WTC11 (cell line): ENCODE results near the gene ZFAND3. TPM values are rescaled to one million over a fixed set of nuclear protein-coding genes. Genes with fewer than 3 reads are reported as not detected.

Experiments used
- ATAC-seq: fragments of 200-7000 bp; cut with Tn5 transposase; 2 replicates; pipeline ENCODE4 v1.10.0; 2021; ENCODE audit warnings: mild to moderate bottlenecking, moderate library complexity
- CTCF ChIA-PET: fragments of 300-600 bp; sonication (Branson Sonifier 250); formaldehyde crosslinking; loops from one replicate; lab custom pipeline; 2021; ENCODE audit warnings: antibody characterized with exemption; lab: Charles Lee
- POLR2A ChIA-PET: fragments of 350-600 bp; sonication (Branson Sonifier 250); formaldehyde crosslinking; loops from one replicate; lab custom pipeline; 2021; ENCODE audit warnings: antibody characterized with exemption; lab: Charles Lee
- DNase-seq: peaks from one replicate; pipeline ENCODE4 v3.0.0; 2021; ENCODE audit warnings: low spot score
- H3K27ac Mint-ChIP-seq: 2 replicates; pipeline ENCODE4 v1.8.0; 2021; ENCODE audit warnings: mixed read lengths
- H3K27me3 Mint-ChIP-seq: 2 replicates; pipeline ENCODE4 v1.8.0; 2021; ENCODE audit warnings: low read depth, mild to moderate bottlenecking, moderate library complexity, mixed read lengths
- H3K36me3 Mint-ChIP-seq: 2 replicates; pipeline ENCODE4 v1.8.0; 2021; ENCODE audit warnings: mixed read lengths
- H3K4me1 Mint-ChIP-seq: 2 replicates; pipeline ENCODE4 v1.8.0; 2022; ENCODE audit warnings: mixed read lengths
- H3K4me3 Mint-ChIP-seq: 2 replicates; pipeline ENCODE4 v1.8.0; 2021; ENCODE audit warnings: mild to moderate bottlenecking, moderate library complexity, mixed read lengths
- H3K9me3 Mint-ChIP-seq: 2 replicates; pipeline ENCODE4 v1.8.0; 2021; ENCODE audit warnings: mixed read lengths
- ATF3 ChIP-seq: sonication (generic); formaldehyde crosslinking; conservative IDR thresholded peaks from 2 replicates; pipeline ENCODE4 v1.8.1; 2022; ENCODE audit warnings: mild to moderate bottlenecking, missing genetic modification reagents
- CREM ChIP-seq: sonication (generic); formaldehyde crosslinking; IDR thresholded peaks from 2 replicates; pipeline ENCODE4 v1.8.1; 2022; ENCODE audit warnings: mild to moderate bottlenecking, missing genetic modification reagents, moderate library complexity
- E2F4 ChIP-seq: sonication (generic); formaldehyde crosslinking; IDR thresholded peaks from 2 replicates; pipeline ENCODE4 v1.8.1; 2022; ENCODE audit warnings: low read depth, mild to moderate bottlenecking, moderate library complexity, missing genetic modification reagents, borderline replicate concordance
- FOXK1 ChIP-seq: sonication (generic); formaldehyde crosslinking; IDR thresholded peaks from 2 replicates; pipeline ENCODE4 v1.8.0; 2022; ENCODE audit warnings: mild to moderate bottlenecking, moderate library complexity, missing genetic modification reagents
- FOXP4 ChIP-seq: sonication (generic); formaldehyde crosslinking; IDR thresholded peaks from 2 replicates; pipeline ENCODE4 v1.8.0; 2022; ENCODE audit warnings: mild to moderate bottlenecking, missing genetic modification reagents
- GRHL2 ChIP-seq: fragments of 250-450 bp; sonication (Bioruptor Pico); IDR thresholded peaks from 2 replicates; pipeline ENCODE4 v1.8.0; 2022; ENCODE audit warnings: mild to moderate bottlenecking, moderate library complexity; ENCODE audit not compliant: insufficient replicate concordance, severe bottlenecking
- GTF2I ChIP-seq: fragments of 250-450 bp; sonication (Bioruptor Pico); conservative IDR thresholded peaks from 2 replicates; pipeline ENCODE4 v1.4.0; 2021; ENCODE audit warnings: mild to moderate bottlenecking
- MXD4 ChIP-seq: fragments of 250-450 bp; sonication (Bioruptor Pico); IDR thresholded peaks from 2 replicates; pipeline ENCODE4 v1.8.0; 2021; ENCODE audit warnings: mild to moderate bottlenecking, moderate library complexity, borderline replicate concordance
- NFE2L1 ChIP-seq: sonication (generic); formaldehyde crosslinking; IDR thresholded peaks from 2 replicates; pipeline ENCODE4 v1.8.1; 2023; ENCODE audit warnings: missing genetic modification reagents
- NFYB ChIP-seq: sonication (generic); formaldehyde crosslinking; conservative IDR thresholded peaks from 2 replicates; pipeline ENCODE4 v1.8.0; 2022; ENCODE audit warnings: low read depth, missing genetic modification reagents
- NR3C1 ChIP-seq: sonication (generic); formaldehyde crosslinking; conservative IDR thresholded peaks from 2 replicates; pipeline ENCODE4 v1.8.1; 2023; ENCODE audit warnings: low read depth, mild to moderate bottlenecking, missing genetic modification reagents
- OVOL2 ChIP-seq: fragments of 250-450 bp; sonication (Bioruptor Pico); IDR thresholded peaks from 2 replicates; pipeline ENCODE4 v1.9.0; 2021; ENCODE audit warnings: mild to moderate bottlenecking, borderline replicate concordance
- PRRX2 ChIP-seq: fragments of 250-450 bp; sonication (Bioruptor Pico); IDR thresholded peaks from 2 replicates; pipeline ENCODE4 v1.8.0; 2021; ENCODE audit warnings: mild to moderate bottlenecking
- SMAD4 ChIP-seq: sonication (generic); formaldehyde crosslinking; IDR thresholded peaks from 2 replicates; pipeline ENCODE4 v1.8.0; 2022; ENCODE audit warnings: mild to moderate bottlenecking, missing genetic modification reagents
- TCF7 ChIP-seq: sonication (generic); formaldehyde crosslinking; IDR thresholded peaks from 2 replicates; pipeline ENCODE4 v1.8.0; 2022; ENCODE audit warnings: mild to moderate bottlenecking, low read depth, missing genetic modification reagents, moderate library complexity
- TEAD4 ChIP-seq: sonication (generic); formaldehyde crosslinking; IDR thresholded peaks from 2 replicates; pipeline ENCODE4 v1.8.0; 2022; ENCODE audit warnings: mild to moderate bottlenecking, missing genetic modification reagents
- USF1 ChIP-seq: sonication (generic); formaldehyde crosslinking; IDR thresholded peaks from 2 replicates; pipeline ENCODE4 v1.8.0; 2022; ENCODE audit warnings: mild to moderate bottlenecking, missing genetic modification reagents
- ZBTB43 ChIP-seq: sonication (generic); formaldehyde crosslinking; IDR thresholded peaks from 2 replicates; pipeline ENCODE4 v1.8.1; 2023; ENCODE audit warnings: mild to moderate bottlenecking, missing genetic modification reagents
- ZNF138 ChIP-seq: sonication (generic); formaldehyde crosslinking; conservative IDR thresholded peaks from 2 replicates; pipeline ENCODE4 v1.8.1; 2022; ENCODE audit warnings: mild to moderate bottlenecking, moderate library complexity, missing genetic modification reagents
- ZNF219 ChIP-seq: sonication (generic); formaldehyde crosslinking; IDR thresholded peaks from 2 replicates; pipeline ENCODE4 v1.8.0; 2023; ENCODE audit warnings: missing genetic modification reagents, mild to moderate bottlenecking, borderline replicate concordance
- total RNA-seq: library from RNA; stranded (reverse); gene quantifications from 3 replicates; pipeline ENCODE4 v1.2.3, GENCODE V29; 2021

Gene ZFAND3
- total RNA-seq, 1 experiment from 2014 or later, result 50.3 TPM

GRCh38 chr6:37845930-37846329 is 26.4 kb downstream of the ZFAND3 start:
- no peak overlapping the region for H3K27ac Mint-ChIP-seq
- no peak for ATAC-seq
- H3K9me3 Mint-ChIP-seq, result no peaks in the 10 kb centered on the region
- POLR2A ChIA-PET, result interaction anchor here (0.5 to 0.7 kb wide), 2 partner anchors 27 to 56 kb away, joined by 3 to 4 read pairs; no protein-coding TSS in a partner anchor
- H3K36me3 Mint-ChIP-seq, result no peaks in the 10 kb centered on the region
- H3K4me1 Mint-ChIP-seq, result peaks cover 12% of the 10 kb centered on the region
- TF ChIP-seq GTF2I (CRISPR knock-in tag), result no peak
- TF ChIP-seq ATF3 (CRISPR knock-in tag), result no peak
- TF ChIP-seq ZNF219 (CRISPR knock-in tag), result no peak
- TF ChIP-seq FOXK1 (CRISPR knock-in tag), result no peak
- no peak for TF ChIP-seq TCF7 (CRISPR knock-in tag)
- no peak for TF ChIP-seq ZNF138 (CRISPR knock-in tag)
- TF ChIP-seq OVOL2 (CRISPR knock-in tag), result no peak
- no peak for TF ChIP-seq NR3C1 (CRISPR knock-in tag)
- no peak for TF ChIP-seq MXD4 (CRISPR knock-in tag)
- no peak for TF ChIP-seq GRHL2
- no peak for TF ChIP-seq TEAD4
- CTCF ChIA-PET, result interaction anchor here (1.6 to 2.1 kb wide), 2 partner anchors 13 to 55 kb away, joined by 9 to 10 read pairs; no protein-coding TSS in a partner anchor
- no peak overlapping the region for H3K4me3 Mint-ChIP-seq
- no peaks in the 10 kb centered on the region for H3K27me3 Mint-ChIP-seq
- DNase-seq, result no peak

GRCh38 chr6:37847704-37848103 is 28.2 kb downstream of the ZFAND3 start:
- Mint-ChIP-seq H3K4me1 (peaks cover 12% of the 10 kb centered on the region), H3K27me3 (no peaks in the 10 kb centered on the region), H3K27ac (no peak overlapping the region), H3K36me3 (no peaks in the 10 kb centered on the region), H3K9me3 (no peaks in the 10 kb centered on the region), H3K4me3 (no peak overlapping the region)
- TF ChIP-seq USF1 (CRISPR knock-in tag), result no peak
- TF ChIP-seq PRRX2 (CRISPR knock-in tag), result no peak
- TF ChIP-seq SMAD4, result no peak
- TF ChIP-seq ATF3 (CRISPR knock-in tag), result no peak
- TF ChIP-seq NFE2L1 (CRISPR knock-in tag), result no peak
- no peak for TF ChIP-seq NFYB
- TF ChIP-seq FOXP4 (CRISPR knock-in tag), result no peak
- no peak for TF ChIP-seq CREM (CRISPR knock-in tag)
- TF ChIP-seq ZNF219 (CRISPR knock-in tag), result no peak
- no peak for TF ChIP-seq E2F4 (CRISPR knock-in tag)
- TF ChIP-seq FOXK1 (CRISPR knock-in tag), result no peak
- no peak for TF ChIP-seq ZBTB43 (CRISPR knock-in tag)
- ChIA-PET CTCF (no interaction called here), POLR2A (no interaction called here)
- DNase-seq (no peak), ATAC-seq (no peak)
